ENCODE data around the gene PGGT1B. TPM values are rescaled to one million over a fixed set of nuclear protein-coding genes. Genes with fewer than 3 reads are reported as not detected.

Gene PGGT1B
- total RNA-seq, 1 experiment from 2014 or later: 48.5 TPM

- TF ChIP-seq CTCF (IDR thresholded peaks at IDR 0.05; ENCODE audit: unreplicated experiment): no peak
- no TSS peak for BruUV-seq (replicated peaks)
- Mint-ChIP-seq H3K27me3 (ENCODE audit: insufficient read depth, unreplicated experiment) (no peaks in the 10 kb centered on the region), H3K4me1 (ENCODE audit: insufficient read depth, unreplicated experiment) (no peaks in the 10 kb centered on the region), H3K4me3 (ENCODE audit: unreplicated experiment) (no peak overlapping the region), H3K27ac (ENCODE audit: low read depth, unreplicated experiment) (no peak overlapping the region), H3K9me3 (ENCODE audit: unreplicated experiment) (no peaks in the 10 kb centered on the region), H3K36me3 (ENCODE audit: insufficient read depth, unreplicated experiment) (peaks cover 6% of the 10 kb centered on the region)
- intact Hi-C loops (cut with micrococcal nuclease): no loop called here
- DNase-seq (ENCODE audit: unreplicated experiment): no peak
- CTCF ChIA-PET: no interaction called here
- POLR2A ChIA-PET: no interaction called here
Observed at GRCh38 chr5:115194676-115195075, 68.0 kb downstream of the PGGT1B start.

- no peaks in the 10 kb centered on the region for H3K27me3 Mint-ChIP-seq (ENCODE audit: insufficient read depth, unreplicated experiment)
- no peaks in the 10 kb centered on the region for H3K36me3 Mint-ChIP-seq (ENCODE audit: insufficient read depth, unreplicated experiment)
- no peak overlapping the region for H3K27ac Mint-ChIP-seq (ENCODE audit: low read depth, unreplicated experiment)
- TF ChIP-seq CTCF (IDR thresholded peaks at IDR 0.05; ENCODE audit: unreplicated experiment): no peak
- BruUV-seq (replicated peaks): no TSS peak
- ChIA-PET CTCF (no interaction called here), POLR2A (no interaction called here)
- intact Hi-C loops (cut with micrococcal nuclease): no loop called here
- no peaks in the 10 kb centered on the region for H3K4me1 Mint-ChIP-seq (ENCODE audit: insufficient read depth, unreplicated experiment)
- DNase-seq (ENCODE audit: unreplicated experiment): no peak
- no peak overlapping the region for H3K4me3 Mint-ChIP-seq (ENCODE audit: unreplicated experiment)
- no peaks in the 10 kb centered on the region for H3K9me3 Mint-ChIP-seq (ENCODE audit: unreplicated experiment)
Observed at GRCh38 chr5:115193295-115193694, 69.4 kb downstream of the PGGT1B start.

GRCh38 chr5:115192098-115192497, 70.6 kb downstream of the PGGT1B start:
- no TSS peak for BruUV-seq (replicated peaks)
- Mint-ChIP-seq H3K4me1 (ENCODE audit: insufficient read depth, unreplicated experiment) (no peaks in the 10 kb centered on the region), H3K36me3 (ENCODE audit: insufficient read depth, unreplicated experiment) (no peaks in the 10 kb centered on the region), H3K27ac (ENCODE audit: low read depth, unreplicated experiment) (no peak overlapping the region), H3K27me3 (ENCODE audit: insufficient read depth, unreplicated experiment) (no peaks in the 10 kb centered on the region), H3K4me3 (ENCODE audit: unreplicated experiment) (no peak overlapping the region), H3K9me3 (ENCODE audit: unreplicated experiment) (no peaks in the 10 kb centered on the region)
- no peak for TF ChIP-seq CTCF (IDR thresholded peaks at IDR 0.05; ENCODE audit: unreplicated experiment)
- DNase-seq (ENCODE audit: unreplicated experiment): no peak
- POLR2A ChIA-PET: no interaction called here
- CTCF ChIA-PET: interaction anchor here (0.7 kb wide), 1 partner anchor 175 kb away, joined by 3 read pairs; no protein-coding TSS in a partner anchor
- intact Hi-C loops (cut with micrococcal nuclease): no loop called here

- ChIA-PET POLR2A (no interaction called here), CTCF (interaction anchor here (0.7 kb wide), 1 partner anchor 174 kb away, joined by 3 read pairs; no protein-coding TSS in a partner anchor)
- Mint-ChIP-seq H3K4me1 (ENCODE audit: insufficient read depth, unreplicated experiment) (no peaks in the 10 kb centered on the region), H3K36me3 (ENCODE audit: insufficient read depth, unreplicated experiment) (no peaks in the 10 kb centered on the region), H3K27ac (ENCODE audit: low read depth, unreplicated experiment) (no peak overlapping the region), H3K27me3 (ENCODE audit: insufficient read depth, unreplicated experiment) (no peaks in the 10 kb centered on the region), H3K9me3 (ENCODE audit: unreplicated experiment) (no peaks in the 10 kb centered on the region), H3K4me3 (ENCODE audit: unreplicated experiment) (no peak overlapping the region)
- no TSS peak for BruUV-seq (replicated peaks)
- intact Hi-C loops (cut with micrococcal nuclease): no loop called here
- TF ChIP-seq CTCF (IDR thresholded peaks at IDR 0.05; ENCODE audit: unreplicated experiment): no peak
- no peak for DNase-seq (ENCODE audit: unreplicated experiment)
Observed at GRCh38 chr5:115191474-115192031, 71.1 kb downstream of the PGGT1B start.
